GM21737 (cell line): ENCODE data around the gene ACOX3.
"Not testable (repeated sequence)": the region's sequence is repeated elsewhere in the genome, so short reads cannot be mapped to it uniquely, and the experiment has no call there.

Experiments used
- ATAC-seq: cut with Tn5 transposase; IDR thresholded peaks from one replicate; pipeline ENCODE4 v1.9.1; 2021; ENCODE audit warnings: mild to moderate bottlenecking, moderate library complexity; ENCODE audit not compliant: unreplicated experiment

The ACOX3 gene

DNA sequence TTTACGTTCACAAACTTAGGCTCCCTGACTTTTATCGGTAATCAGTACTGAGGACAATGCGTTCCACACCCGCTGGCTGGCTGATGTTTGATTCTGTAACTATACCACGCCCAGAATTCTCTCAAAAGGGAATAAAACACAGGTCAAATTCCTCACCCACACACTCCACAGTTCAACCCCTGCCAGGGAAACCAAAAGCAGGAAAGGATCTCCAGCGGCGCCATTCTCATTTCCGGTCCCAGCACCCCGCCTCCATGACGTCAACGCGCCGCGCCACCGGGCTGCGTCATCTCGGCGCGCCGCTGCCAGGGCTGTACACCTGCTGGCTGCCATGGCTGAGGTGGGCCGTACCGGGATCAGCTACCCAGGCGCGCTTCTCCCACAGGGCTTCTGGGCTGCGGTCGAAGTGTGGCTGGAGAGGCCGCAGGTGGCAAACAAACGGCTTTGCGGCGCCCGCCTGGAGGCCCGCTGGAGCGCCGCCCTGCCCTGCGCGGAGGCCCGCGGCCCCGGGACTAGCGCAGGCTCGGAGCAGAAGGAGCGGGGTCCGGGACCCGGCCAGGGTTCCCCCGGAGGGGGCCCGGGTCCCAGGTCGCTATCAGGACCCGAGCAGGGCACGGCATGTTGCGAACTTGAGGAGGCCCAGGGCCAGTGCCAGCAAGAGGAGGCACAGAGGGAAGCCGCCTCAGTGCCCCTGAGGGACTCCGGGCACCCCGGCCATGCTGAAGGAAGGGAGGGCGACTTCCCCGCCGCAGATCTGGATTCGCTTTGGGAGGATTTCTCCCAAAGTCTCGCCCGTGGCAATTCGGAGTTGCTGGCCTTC, at the start of gene ACOX3, which contains the start of gene TRMT44:
Gene ACOX3, minus strand, starts transcription at position 232 of the 820 bp plus-strand sequence. CDS start 24,202 bp downstream, outside the sequence.
Gene TRMT44, plus strand, starts transcription at position 286 of the 820 bp plus-strand sequence. Its CDS starts 46 bp downstream, at position 332.
- peak; percentile 84 for ATAC-seq

- ATAC-seq: no peak
Measured at GRCh38 chr4:8488791-8489369, 48.4 kb upstream of the ACOX3 start.

GRCh38 chr4:8486643-8487042, 46.1 kb upstream of the ACOX3 start:
- ATAC-seq: not testable (repeated sequence)

DNA sequence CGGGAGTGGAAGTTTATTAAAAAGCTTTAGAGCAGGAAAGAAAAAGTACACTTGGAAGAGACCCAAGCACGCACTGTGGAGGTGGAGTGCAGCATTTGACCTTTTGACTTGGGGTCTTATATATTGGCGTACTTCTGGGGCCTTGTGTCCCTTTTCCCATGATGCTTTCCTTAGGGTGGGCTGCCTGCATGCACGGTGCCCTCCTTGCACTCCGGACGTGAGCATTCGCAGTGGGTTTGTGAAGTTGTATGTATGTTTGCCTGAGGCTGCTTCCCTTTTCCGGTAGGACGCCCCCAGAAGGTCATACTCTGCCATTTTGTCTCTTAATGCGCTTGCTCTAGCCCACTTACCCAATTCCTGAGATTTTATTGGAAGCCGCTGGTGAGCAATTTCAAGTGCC, 39.7 kb upstream of the ACOX3 start:
- ATAC-seq: no peak

DNA sequence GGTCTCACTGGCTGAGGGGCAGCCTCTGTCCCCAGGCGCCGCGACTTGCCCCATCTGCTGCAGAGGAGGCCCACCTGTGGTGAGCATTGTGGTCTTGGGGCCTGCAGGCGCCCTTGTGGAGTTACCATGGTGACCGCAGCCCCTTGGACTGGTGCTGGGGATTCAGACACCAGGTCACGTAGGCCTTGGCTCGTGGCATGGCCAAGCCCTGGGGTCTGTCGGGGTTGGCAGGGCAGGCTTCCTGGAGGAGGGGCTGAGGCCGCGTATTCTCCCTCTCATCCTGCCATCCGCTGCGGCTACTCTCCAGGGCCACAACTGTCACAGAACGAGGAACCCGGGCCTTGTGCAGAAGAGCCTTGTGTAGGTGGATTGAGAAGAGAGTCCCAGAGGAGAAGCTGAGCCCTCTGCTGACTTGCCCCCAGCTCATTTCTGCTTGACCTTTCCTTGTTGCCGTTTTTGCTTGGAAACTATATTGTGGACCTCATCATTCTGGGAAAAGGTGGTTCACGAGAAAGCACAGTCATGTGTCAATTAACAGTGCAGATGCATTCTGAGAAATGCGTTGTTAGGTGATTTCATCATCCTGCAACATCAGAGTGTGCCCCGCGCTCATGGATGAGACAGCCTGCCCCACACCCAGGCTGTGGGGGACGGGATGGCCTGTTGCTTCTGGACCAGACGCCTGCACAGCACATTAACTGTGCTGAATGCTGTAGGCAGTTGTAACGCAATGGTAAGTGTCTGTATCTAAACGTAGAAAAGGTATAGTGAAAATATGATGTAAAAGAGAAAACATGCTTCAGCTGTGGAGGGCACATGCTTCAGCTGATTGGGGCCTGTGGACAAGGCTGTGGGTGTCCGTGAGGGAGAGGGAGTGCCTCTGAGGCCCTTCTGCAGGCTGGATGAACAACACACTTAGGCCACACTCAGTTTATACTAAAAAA, 38.5 kb upstream of the ACOX3 start:
- ATAC-seq: no peak

DNA sequence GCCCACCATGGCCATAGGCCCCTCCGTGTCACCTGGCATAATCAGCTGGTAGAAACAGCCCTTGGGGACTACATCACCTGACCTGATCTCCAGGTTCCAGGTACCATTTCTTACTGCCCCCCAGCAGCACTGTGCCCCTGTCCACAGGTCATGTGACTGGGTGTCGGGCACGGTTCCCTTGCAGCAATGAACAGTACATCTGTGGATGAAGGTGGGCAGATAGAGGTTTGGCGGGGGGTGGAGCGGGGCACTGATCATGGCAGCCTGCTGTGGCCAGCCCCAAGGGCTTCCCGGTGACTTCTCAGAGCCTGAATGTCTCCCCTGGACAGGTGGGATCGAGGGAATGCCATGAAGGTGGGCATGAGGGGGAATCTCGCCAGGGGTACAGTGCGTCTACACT, 37.8 kb upstream of the ACOX3 start:
- no peak for ATAC-seq

DNA sequence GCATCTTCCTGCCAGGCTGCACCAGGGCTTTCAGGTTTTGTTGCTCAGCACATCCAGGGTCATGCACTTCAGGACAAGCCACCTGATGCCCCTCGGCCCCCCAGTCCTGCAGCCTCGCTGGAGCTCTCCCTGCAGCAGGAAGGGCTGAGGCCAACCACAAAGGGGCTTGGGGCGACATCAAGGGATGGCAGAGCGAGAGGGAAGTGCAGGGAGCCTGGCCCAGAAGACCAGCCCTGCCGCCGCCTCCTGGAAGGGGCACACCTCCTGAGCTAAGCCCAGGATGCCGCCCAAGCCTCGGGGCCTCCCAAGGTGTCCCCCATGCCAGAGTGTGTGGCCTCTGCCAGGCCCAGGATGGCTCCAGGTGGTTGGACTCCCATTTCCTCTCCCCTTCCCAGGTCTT, 37.2 kb upstream of the ACOX3 start:
- no peak for ATAC-seq

DNA sequence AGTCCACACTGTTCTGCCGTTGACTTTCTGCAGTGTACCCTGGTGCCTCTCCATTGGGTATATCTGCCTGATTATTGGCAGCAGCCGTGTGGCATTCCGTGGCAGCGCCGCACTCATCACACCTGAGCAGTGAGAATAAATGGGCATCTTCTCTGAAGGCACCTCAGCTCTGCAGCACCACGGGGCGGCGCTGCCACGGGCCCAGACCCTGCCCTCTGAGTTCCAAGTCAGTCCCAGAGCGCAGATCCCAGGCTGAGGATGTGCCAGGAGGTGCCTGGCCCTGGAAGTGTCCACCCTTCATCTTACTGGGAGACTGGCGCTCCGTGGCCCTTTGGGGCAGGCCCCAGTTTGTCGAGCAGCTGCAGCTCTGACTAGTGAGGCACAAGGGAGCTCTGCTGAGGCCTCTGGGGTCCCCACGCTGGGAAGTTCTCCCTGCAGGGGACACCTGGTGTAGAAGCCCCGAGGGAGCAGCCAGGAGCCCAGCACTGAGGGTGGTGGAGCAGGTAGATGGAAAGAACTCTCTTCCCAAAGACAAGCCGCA, 36.6 kb upstream of the ACOX3 start:
- ATAC-seq: no peak

GRCh38 chr4:8475751-8476575, 35.4 kb upstream of the ACOX3 start:
- no peak for ATAC-seq

- no peak for ATAC-seq
Measured at GRCh38 chr4:8474856-8475255, 34.3 kb upstream of the ACOX3 start.

- ATAC-seq: no peak
Measured at GRCh38 chr4:8473920-8474590, 33.5 kb upstream of the ACOX3 start.

DNA sequence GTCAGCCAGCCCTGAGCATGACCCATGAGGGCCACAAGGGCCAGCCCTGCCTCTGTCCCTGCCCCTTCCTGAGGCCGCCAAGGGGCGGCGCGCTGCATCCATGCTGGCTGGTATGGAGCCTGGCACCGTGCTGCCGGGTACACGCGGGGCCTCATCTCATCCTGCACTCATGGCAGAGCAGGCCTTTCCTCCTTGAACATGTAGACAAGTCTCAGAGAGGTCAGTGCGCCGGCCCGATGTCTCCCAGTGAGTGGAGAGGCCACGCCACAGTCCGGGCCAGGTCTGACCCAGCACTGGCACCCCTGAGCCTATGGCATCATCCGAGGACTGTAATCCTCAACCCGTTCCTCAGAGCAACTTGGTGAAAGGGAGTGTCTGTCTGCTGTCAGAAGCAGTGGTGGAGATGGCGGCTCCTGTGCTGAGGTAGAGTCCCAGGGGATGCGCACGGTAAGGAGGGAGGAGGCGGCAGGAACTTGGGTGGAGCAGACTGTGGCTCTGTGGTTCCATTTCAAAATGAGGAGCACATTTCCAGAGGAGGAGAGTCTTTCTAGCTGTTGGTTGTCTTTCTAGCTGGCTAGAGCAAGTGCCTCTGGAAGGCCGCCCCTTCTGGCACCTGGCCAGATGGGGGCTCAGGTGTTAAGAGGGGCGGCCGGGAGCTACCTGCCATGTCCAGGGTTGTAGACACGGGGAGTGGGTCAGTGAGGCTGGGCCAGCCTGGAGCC, 32.8 kb upstream of the ACOX3 start:
- ATAC-seq: no peak

- no peak for ATAC-seq
Measured at GRCh38 chr4:8472689-8473197, 32.2 kb upstream of the ACOX3 start.

- no peak for ATAC-seq
Measured at GRCh38 chr4:8472158-8472688, 31.7 kb upstream of the ACOX3 start.

- ATAC-seq: no peak
Measured at GRCh38 chr4:8471211-8471875, 30.8 kb upstream of the ACOX3 start.

GRCh38 chr4:8470451-8471024, 30.0 kb upstream of the ACOX3 start:
- ATAC-seq: no peak

- ATAC-seq: no peak
Measured at GRCh38 chr4:8469550-8469949, 29.0 kb upstream of the ACOX3 start.
